ENCODE data around the gene TSPYL4.
A peak's percentile ranks its signal among the peaks of the same experiment; 100 is the strongest.

Gene TSPYL4

DNA sequence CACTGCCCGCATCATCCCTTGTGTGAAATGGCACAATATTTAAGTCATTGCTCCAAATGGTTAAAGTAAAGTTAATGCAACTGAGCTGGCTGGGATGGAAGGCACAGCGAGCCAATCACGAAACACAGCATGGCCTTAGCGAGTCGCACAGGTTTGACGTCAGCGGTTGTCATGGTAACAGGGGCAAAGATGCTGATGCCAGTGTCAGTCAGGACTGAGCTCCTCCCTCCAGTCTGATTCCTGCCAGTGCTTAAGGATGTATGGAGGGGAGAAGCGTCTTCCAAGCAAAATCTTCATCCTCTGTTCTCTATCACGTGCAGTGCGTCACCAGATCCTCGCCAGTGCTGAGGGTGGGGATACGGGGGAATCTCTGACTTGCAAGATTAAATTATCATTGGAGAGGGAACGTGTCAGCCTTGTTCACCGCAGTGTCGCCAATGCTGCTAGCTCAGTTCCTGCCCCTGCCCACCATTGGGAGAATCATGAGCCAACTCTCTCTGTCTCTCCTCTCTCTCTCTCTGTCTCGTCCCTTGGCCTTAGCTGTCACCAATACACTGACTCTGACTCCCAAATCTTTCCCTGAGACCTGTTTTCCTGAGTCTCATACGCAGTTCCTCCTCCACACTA, 24.5 kb downstream of the TSPYL4 start:
- no peak overlapping the region for H3K9ac ChIP-seq
- no peak overlapping the region for H3K27ac ChIP-seq
- no peak for TF ChIP-seq Cebpa-rat (IDR thresholded peaks at IDR 0.05)
- no peaks in the 10 kb centered on the region for H3K9me3 ChIP-seq (replicated peaks in 1 of 11)
- H3K27me3 ChIP-seq = no peaks in the 10 kb centered on the region
- H3K4me3 ChIP-seq = no peak overlapping the region
- peaks cover 0 to 16% (median 0%) of the 10 kb centered on the region in 11 experiments; a peak in 5 of 22 replicates for H3K36me3 ChIP-seq
- no peak overlapping the region for H3K4me2 ChIP-seq
- no peaks in the 10 kb centered on the region for H3K4me1 ChIP-seq
- no peaks in the 10 kb centered on the region for H4K20me1 ChIP-seq

DNA sequence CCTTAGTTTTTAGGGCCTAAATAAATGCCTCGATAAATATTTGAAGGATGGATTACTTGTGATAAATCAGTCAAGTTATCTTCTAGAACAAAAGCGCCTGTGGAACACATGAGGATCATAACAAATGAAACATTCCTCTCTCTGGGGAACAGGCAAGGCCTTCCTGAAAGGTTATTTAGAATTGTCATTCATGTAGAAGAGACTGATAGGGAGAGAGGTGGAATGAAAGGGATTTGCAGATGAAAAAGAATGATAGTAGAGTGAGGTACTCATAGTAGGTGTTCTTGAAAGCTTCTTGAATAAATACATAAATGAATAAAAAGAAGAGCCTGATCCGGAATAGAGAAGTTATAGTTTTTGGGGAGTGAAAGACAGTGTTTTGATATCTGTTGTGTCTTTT, 30.5 kb downstream of the TSPYL4 start:
- no peak overlapping the region for H3K27ac ChIP-seq
- H3K36me3 ChIP-seq = peaks cover 0 to 24% (median 0%) of the 10 kb centered on the region in 11 experiments; a peak in 6 of 22 replicates
- no peak for TF ChIP-seq Cebpa-rat (IDR thresholded peaks at IDR 0.05)
- no peak overlapping the region for H3K9ac ChIP-seq
- no peaks in the 10 kb centered on the region for H3K9me3 ChIP-seq (replicated peaks in 1 of 11)
- no peaks in the 10 kb centered on the region for H4K20me1 ChIP-seq
- no peak overlapping the region for H3K4me2 ChIP-seq
- no peaks in the 10 kb centered on the region for H3K4me1 ChIP-seq
- H3K4me3 ChIP-seq = no peak overlapping the region
- no peaks in the 10 kb centered on the region for H3K27me3 ChIP-seq

DNA sequence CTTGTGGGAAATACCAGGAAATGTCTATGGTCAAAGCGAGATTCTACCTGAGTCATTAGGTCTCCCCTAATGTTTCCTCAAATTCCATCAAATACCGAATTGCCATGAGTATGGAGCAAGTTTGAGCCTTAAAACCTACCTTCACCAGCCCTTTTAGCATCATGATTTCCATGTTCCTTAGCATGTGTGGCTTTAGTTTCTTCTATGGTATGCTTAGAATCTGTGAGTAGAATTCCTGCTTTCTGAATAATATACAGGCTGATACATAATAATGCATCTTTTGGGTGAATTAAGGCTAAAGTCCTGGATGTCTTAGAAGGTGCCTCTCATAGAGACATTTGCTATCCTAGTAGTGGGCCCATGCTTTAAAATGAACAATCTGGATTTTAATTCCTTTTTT, 32.0 kb downstream of the TSPYL4 start:
- Histone ChIP-seq H3K4me1 (no peaks in the 10 kb centered on the region), H3K27ac (no peak overlapping the region), H3K27me3 (no peaks in the 10 kb centered on the region), H4K20me1 (no peaks in the 10 kb centered on the region), H3K4me2 (no peak overlapping the region), H3K4me3 (no peak overlapping the region), H3K9ac (no peak overlapping the region), H3K36me3 (peaks cover 0 to 24% (median 0%) of the 10 kb centered on the region in 11 experiments; a peak in 6 of 22 replicates), H3K9me3 (replicated peaks in 1 of 11) (no peaks in the 10 kb centered on the region)
- no peak for TF ChIP-seq Cebpa-rat (IDR thresholded peaks at IDR 0.05)

DNA sequence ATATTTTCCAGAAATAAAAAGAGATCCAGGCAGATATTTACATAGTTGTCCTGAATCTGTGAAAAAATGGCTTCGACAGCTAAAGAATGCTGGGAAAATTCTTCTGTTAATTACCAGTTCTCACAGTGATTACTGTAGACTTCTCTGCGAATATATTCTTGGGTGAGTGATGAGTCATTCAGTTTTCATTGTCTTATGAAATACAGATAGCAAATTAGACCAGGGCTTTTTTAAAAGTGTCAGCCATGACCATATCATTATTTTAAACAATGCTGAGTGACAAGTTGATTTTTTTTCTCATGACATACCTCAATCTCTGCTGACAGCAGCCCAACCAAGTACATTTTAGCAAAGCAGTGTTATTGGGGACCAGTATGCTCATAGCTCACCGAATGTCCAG, 32.8 kb downstream of the TSPYL4 start:
- Histone ChIP-seq H3K9ac (no peak overlapping the region), H3K9me3 (replicated peaks in 1 of 11) (no peaks in the 10 kb centered on the region), H3K4me3 (no peak overlapping the region), H3K27me3 (no peaks in the 10 kb centered on the region), H3K27ac (no peak overlapping the region), H3K36me3 (peaks cover 0 to 24% (median 0%) of the 10 kb centered on the region in 11 experiments; a peak in 6 of 22 replicates), H4K20me1 (no peaks in the 10 kb centered on the region), H3K4me1 (no peaks in the 10 kb centered on the region), H3K4me2 (no peak overlapping the region)
- no peak for TF ChIP-seq Cebpa-rat (IDR thresholded peaks at IDR 0.05)

DNA sequence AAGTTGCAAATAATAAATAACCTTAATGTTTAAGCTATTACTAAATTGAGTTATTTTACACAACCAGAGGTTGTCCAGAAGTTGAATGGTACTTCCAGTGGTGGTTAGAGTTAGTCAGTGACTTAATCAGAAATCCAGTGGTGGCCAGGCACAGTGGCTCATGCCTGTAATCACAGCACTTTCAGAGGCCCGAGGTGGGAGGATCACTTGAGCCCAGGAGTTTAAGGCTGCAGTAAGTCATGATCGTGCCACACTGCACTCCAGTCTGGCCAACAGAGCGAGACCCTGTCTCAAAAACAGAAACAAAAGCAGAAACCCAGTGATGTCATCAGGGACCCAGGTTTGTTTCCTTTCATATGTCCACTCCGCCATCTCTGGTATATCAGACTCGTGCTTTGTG, 35.0 kb downstream of the TSPYL4 start:
- Histone ChIP-seq H3K36me3 (peaks cover 0 to 17% (median 0%) of the 10 kb centered on the region in 11 experiments; a peak in 4 of 22 replicates), H3K27ac (no peak overlapping the region), H3K4me1 (0 out of 20 replicates have a peak, but pooled peaks cover 0 to 8% (median 0%) of the 10 kb centered on the region in 10 experiments), H3K4me3 (no peak overlapping the region), H3K27me3 (no peaks in the 10 kb centered on the region), H3K9me3 (replicated peaks in 1 of 11) (no peaks in the 10 kb centered on the region), H4K20me1 (no peaks in the 10 kb centered on the region), H3K4me2 (no peak overlapping the region), H3K9ac (no peak overlapping the region)
- TF ChIP-seq Cebpa-rat (IDR thresholded peaks at IDR 0.05) = no peak

DNA sequence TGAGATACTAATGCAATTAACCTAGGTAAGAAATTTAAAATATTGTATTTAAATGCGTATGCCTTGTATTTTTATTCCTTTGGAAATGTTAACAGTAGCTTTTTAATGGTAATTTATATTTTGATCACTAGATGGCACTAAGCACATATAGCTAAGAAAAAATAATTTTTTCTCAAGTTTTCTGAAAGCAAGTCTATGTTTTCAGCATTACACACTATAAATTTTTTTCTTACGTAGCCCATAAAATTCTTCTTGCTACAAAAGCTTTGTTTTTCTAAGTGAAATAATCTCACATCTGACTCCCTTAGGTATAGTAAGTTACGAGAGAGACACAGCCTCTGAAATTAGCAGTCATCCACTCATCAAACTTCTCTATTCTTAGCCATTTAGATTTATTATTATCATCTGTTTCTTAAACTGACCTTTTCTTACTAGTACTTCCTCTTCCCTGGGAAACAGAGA, 35.7 kb downstream of the TSPYL4 start:
- no peak overlapping the region for H3K9ac ChIP-seq
- no peak for TF ChIP-seq Cebpa-rat (IDR thresholded peaks at IDR 0.05)

DNA sequence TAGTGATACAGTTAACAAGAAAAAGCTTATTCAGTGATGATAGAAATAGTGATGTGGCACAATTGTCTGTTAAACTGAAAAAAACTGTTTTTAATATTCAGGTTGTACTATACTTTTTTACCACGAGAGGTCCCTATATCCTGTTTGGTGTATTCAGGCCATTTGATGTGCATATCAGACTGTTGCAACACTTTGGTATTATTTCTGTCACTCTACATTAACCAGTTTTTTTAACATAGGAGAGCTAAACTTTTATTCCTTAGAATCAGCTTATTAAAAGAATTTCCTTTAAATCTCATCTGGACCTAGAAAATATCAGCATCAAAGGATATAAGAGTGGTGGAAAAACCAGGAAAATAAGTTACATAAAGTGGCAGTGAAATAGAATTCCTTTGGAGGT, 36.8 kb downstream of the TSPYL4 start:
- Histone ChIP-seq H3K4me3 (no peak overlapping the region), H3K4me1 (0 out of 20 replicates have a peak, but pooled peaks cover 0 to 8% (median 0%) of the 10 kb centered on the region in 10 experiments), H3K9ac (no peak overlapping the region), H3K27me3 (no peaks in the 10 kb centered on the region), H3K36me3 (peaks cover 0 to 9% (median 0%) of the 10 kb centered on the region in 11 experiments; a peak in 3 of 22 replicates), H3K4me2 (no peak overlapping the region), H3K27ac (peak overlapping the region in 3 of 11 experiments; percentile 12 to 59 (median 40); a peak in 3 of 22 replicates), H4K20me1 (no peaks in the 10 kb centered on the region), H3K9me3 (replicated peaks in 1 of 11) (no peaks in the 10 kb centered on the region)
- TF ChIP-seq Cebpa-rat (IDR thresholded peaks at IDR 0.05) = no peak

More for the DNA sequence above, 35.7 kb downstream of the TSPYL4 start:
- no peaks in the 10 kb centered on the region for H3K9me3 ChIP-seq (replicated peaks in 1 of 11)
- H3K27ac ChIP-seq = no peak overlapping the region
- no peaks in the 10 kb centered on the region for H3K27me3 ChIP-seq
- H3K4me1 ChIP-seq = 0 out of 20 replicates have a peak, but pooled peaks cover 0 to 8% (median 0%) of the 10 kb centered on the region in 10 experiments
- H3K4me2 ChIP-seq = no peak overlapping the region
- H3K4me3 ChIP-seq = no peak overlapping the region
- peaks cover 0 to 14% (median 0%) of the 10 kb centered on the region in 11 experiments; a peak in 4 of 22 replicates for H3K36me3 ChIP-seq
- H4K20me1 ChIP-seq = no peaks in the 10 kb centered on the region

DNA sequence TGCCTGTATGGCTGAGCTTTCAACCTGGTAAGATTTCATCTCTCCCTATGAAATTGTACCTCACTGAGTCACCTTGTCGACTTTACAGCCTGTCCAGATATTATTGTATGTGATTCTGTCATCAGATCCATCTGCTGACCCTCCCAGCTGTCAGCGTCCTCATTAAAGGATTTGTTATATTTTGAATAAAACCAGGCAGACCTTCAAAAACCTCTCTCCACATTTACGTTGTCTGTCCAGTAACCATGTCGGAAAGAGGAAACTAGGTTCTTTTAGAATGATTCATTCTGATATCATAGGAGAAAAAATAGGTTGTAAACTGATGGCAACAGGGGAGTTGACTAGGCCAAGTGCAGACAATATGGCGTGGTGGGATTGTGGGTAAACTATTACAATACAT, 38.5 kb downstream of the TSPYL4 start:
- Histone ChIP-seq H3K27ac (no peak overlapping the region), H3K4me3 (no peak overlapping the region), H3K4me1 (0 out of 20 replicates have a peak, but pooled peaks cover 0 to 8% (median 0%) of the 10 kb centered on the region in 10 experiments), H3K9ac (no peak overlapping the region), H3K4me2 (no peak overlapping the region), H3K36me3 (no peaks in the 10 kb centered on the region), H3K9me3 (replicated peaks in 1 of 11) (no peaks in the 10 kb centered on the region), H4K20me1 (no peaks in the 10 kb centered on the region), H3K27me3 (no peaks in the 10 kb centered on the region)
- TF ChIP-seq Cebpa-rat (IDR thresholded peaks at IDR 0.05) = no peak

DNA sequence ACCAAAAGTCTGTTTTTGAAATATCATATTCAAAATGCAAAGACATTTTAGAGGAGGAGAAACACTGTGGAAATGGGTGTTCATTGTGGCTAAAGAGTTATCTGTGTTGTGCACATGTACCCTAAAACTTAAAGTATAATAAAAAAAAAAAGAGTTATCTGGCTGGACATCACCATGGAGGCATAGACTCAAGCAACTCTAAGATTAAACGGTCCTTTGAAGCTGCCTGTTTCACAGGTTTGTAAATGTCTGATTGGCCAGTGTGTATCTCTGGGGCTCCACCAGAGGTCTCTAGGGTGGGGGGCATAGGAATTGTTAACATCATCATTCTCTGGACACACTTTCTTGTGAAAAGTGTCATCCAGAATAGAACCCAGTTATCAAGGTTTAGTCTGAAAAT, 39.2 kb downstream of the TSPYL4 start:
- H3K9me3 ChIP-seq (replicated peaks in 1 of 11) = no peaks in the 10 kb centered on the region
- 0 out of 20 replicates have a peak, but pooled peaks cover 0 to 8% (median 0%) of the 10 kb centered on the region in 10 experiments for H3K4me1 ChIP-seq
- no peak overlapping the region for H3K9ac ChIP-seq
- no peaks in the 10 kb centered on the region for H3K27me3 ChIP-seq
- H3K36me3 ChIP-seq = no peaks in the 10 kb centered on the region
- H3K27ac ChIP-seq = no peak overlapping the region
- no peaks in the 10 kb centered on the region for H4K20me1 ChIP-seq
- no peak overlapping the region for H3K4me2 ChIP-seq
- TF ChIP-seq Cebpa-rat (IDR thresholded peaks at IDR 0.05) = no peak
- no peak overlapping the region for H3K4me3 ChIP-seq
